GM19023 (cell line): ENCODE data around the gene TFF1.

Source experiments
- ATAC-seq: cut with Tn5 transposase; IDR thresholded peaks from one replicate; pipeline ENCODE4 v1.9.1; 2021; ENCODE audit warnings: mild to moderate bottlenecking, moderate library complexity; ENCODE audit not compliant: unreplicated experiment

TFF1 gene

GRCh38 chr21:42398436-42399028 is 32.2 kb upstream of the TFF1 start:
- ATAC-seq, result no peak

GRCh38 chr21:42397746-42398394 is 31.5 kb upstream of the TFF1 start:
- ATAC-seq, result no peak

GRCh38 chr21:42396799-42397745 is 30.7 kb upstream of the TFF1 start:
- no peak for ATAC-seq

- ATAC-seq, result no peak
Observed at GRCh38 chr21:42395905-42396651, 29.7 kb upstream of the TFF1 start, which contains the start of gene TMPRSS3. Gene TMPRSS3, minus strand, starts transcription at chr21:42396052. Its CDS starts 635 bp downstream, at chr21:42395417.

GRCh38 chr21:42395302-42395701 is 29.0 kb upstream of the TFF1 start:
- ATAC-seq, result no peak

GRCh38 chr21:42393443-42393950 is 27.2 kb upstream of the TFF1 start:
- ATAC-seq, result no peak

- no peak for ATAC-seq
Observed at GRCh38 chr21:42392731-42393442, 26.6 kb upstream of the TFF1 start.

- no peak for ATAC-seq
Observed at GRCh38 chr21:42391297-42391696, 25.0 kb upstream of the TFF1 start.

- no peak for ATAC-seq
Observed at GRCh38 chr21:42390696-42391095, 24.4 kb upstream of the TFF1 start.

- no peak for ATAC-seq
Observed at GRCh38 chr21:42390193-42390592, 23.9 kb upstream of the TFF1 start.

GRCh38 chr21:42389449-42389835 is 23.1 kb upstream of the TFF1 start:
- no peak for ATAC-seq

- ATAC-seq, result no peak
Observed at GRCh38 chr21:42388740-42389448, 22.6 kb upstream of the TFF1 start.

GRCh38 chr21:42387843-42388340 is 21.6 kb upstream of the TFF1 start:
- no peak for ATAC-seq

- no peak for ATAC-seq
Observed at GRCh38 chr21:42387164-42387563, 20.8 kb upstream of the TFF1 start.

GRCh38 chr21:42386034-42386591 is 19.8 kb upstream of the TFF1 start:
- no peak for ATAC-seq

- ATAC-seq, result no peak
Observed at GRCh38 chr21:42385619-42386018, 19.3 kb upstream of the TFF1 start.

GRCh38 chr21:42384989-42385388 is 18.7 kb upstream of the TFF1 start:
- ATAC-seq, result no peak

- ATAC-seq, result no peak
Observed at GRCh38 chr21:42384156-42384945, 18.0 kb upstream of the TFF1 start.
